ENCODE measurements around the gene DENND4A.

DNA sequence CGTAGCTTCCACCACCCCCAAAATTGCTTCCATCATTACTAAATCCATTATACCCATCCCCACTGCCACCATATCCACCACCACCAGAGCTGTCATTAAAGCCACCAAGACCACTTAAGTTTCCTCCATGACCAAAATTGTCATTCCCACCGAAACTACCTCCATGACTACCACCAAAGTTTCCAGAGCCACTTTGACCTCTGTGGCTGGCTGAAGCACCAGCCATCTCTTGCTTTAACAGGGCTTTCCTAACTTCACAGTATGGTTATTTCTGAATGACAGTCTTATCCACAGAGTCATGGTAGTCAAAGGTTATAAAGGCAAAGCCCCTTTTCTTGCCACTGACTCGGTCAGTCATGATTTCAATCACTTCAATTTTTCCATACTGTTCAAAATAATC lies 24.3 kb upstream of the DENND4A start:
- TF ChIP-seq CTCF (IDR thresholded peaks at IDR 0.05; ENCODE audit: insufficient read depth, low read depth, low read length): no peak
- TF ChIP-seq EZH2 (IDR thresholded peaks at IDR 0.05; ENCODE audit: insufficient read depth, low read length): no peak
